Measurements from ENCODE around the gene PEX16.

The PEX16 gene

GRCh38 chr11:45948356-45948755, 30.7 kb upstream of the PEX16 start:
- H3K4me3 ChIP-seq (ENCODE audit: low read depth, low read length): no peak overlapping the region
- DNase-seq (ENCODE audit: low read depth): no peak
- no peak for TF ChIP-seq POLR2A (IDR thresholded peaks at IDR 0.05; ENCODE audit: extremely low read depth, insufficient read length)
- TF ChIP-seq, protein P1, sequence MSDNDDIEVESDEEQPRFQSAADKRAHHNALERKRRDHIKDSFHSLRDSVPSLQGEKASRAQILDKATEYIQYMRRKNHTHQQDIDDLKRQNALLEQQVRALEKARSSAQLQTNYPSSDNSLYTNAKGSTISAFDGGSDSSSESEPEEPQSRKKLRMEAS (IDR thresholded peaks at IDR 0.05; ENCODE audit: low read depth, low read length): no peak
- TF ChIP-seq, protein P2, sequence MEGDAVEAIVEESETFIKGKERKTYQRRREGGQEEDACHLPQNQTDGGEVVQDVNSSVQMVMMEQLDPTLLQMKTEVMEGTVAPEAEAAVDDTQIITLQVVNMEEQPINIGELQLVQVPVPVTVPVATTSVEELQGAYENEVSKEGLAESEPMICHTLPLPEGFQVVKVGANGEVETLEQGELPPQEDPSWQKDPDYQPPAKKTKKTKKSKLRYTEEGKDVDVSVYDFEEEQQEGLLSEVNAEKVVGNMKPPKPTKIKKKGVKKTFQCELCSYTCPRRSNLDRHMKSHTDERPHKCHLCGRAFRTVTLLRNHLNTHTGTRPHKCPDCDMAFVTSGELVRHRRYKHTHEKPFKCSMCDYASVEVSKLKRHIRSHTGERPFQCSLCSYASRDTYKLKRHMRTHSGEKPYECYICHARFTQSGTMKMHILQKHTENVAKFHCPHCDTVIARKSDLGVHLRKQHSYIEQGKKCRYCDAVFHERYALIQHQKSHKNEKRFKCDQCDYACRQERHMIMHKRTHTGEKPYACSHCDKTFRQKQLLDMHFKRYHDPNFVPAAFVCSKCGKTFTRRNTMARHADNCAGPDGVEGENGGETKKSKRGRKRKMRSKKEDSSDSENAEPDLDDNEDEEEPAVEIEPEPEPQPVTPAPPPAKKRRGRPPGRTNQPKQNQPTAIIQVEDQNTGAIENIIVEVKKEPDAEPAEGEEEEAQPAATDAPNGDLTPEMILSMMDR (IDR thresholded peaks at IDR 0.05; ENCODE audit: low read depth, low read length): no peak
- TF ChIP-seq MYC (IDR thresholded peaks at IDR 0.05; ENCODE audit: low read depth, low read length): no peak

GRCh38 chr11:45947885-45948284, 30.2 kb upstream of the PEX16 start:
- no peak overlapping the region for H3K4me3 ChIP-seq (ENCODE audit: low read depth, low read length)
- TF ChIP-seq, protein P1 (IDR thresholded peaks at IDR 0.05; ENCODE audit: low read depth, low read length): no peak
- TF ChIP-seq, protein P2 (IDR thresholded peaks at IDR 0.05; ENCODE audit: low read depth, low read length): no peak
- TF ChIP-seq POLR2A (IDR thresholded peaks at IDR 0.05; ENCODE audit: extremely low read depth, insufficient read length) (no peak), MYC (IDR thresholded peaks at IDR 0.05; ENCODE audit: low read depth, low read length) (no peak)

GRCh38 chr11:45945397-45945999, 27.8 kb upstream of the PEX16 start:
- TF ChIP-seq MYC (IDR thresholded peaks at IDR 0.05; ENCODE audit: low read depth, low read length) (no peak), POLR2A (IDR thresholded peaks at IDR 0.05; ENCODE audit: extremely low read depth, insufficient read length) (no peak)
- TF ChIP-seq, protein P1 (IDR thresholded peaks at IDR 0.05; ENCODE audit: low read depth, low read length): no peak
- TF ChIP-seq, protein P2 (IDR thresholded peaks at IDR 0.05; ENCODE audit: low read depth, low read length): no peak
- no peak for DNase-seq (ENCODE audit: low read depth)
- H3K4me3 ChIP-seq (ENCODE audit: low read depth, low read length): no peak overlapping the region

More at GRCh38 chr11:45947885-45948284, 30.2 kb upstream of the PEX16 start:
- DNase-seq (ENCODE audit: low read depth): no peak

GRCh38 chr11:45942381-45942780, 24.7 kb upstream of the PEX16 start:
- H3K4me3 ChIP-seq (ENCODE audit: low read depth, low read length): no peak overlapping the region
- DNase-seq (ENCODE audit: low read depth): no peak
- TF ChIP-seq, protein P1 (IDR thresholded peaks at IDR 0.05; ENCODE audit: low read depth, low read length): no peak
- TF ChIP-seq, protein P2 (IDR thresholded peaks at IDR 0.05; ENCODE audit: low read depth, low read length): no peak
- TF ChIP-seq MYC (IDR thresholded peaks at IDR 0.05; ENCODE audit: low read depth, low read length) (no peak), POLR2A (IDR thresholded peaks at IDR 0.05; ENCODE audit: extremely low read depth, insufficient read length) (no peak)

GRCh38 chr11:45941285-45941684, 23.6 kb upstream of the PEX16 start:
- TF ChIP-seq MYC (IDR thresholded peaks at IDR 0.05; ENCODE audit: low read depth, low read length): no peak
- TF ChIP-seq, protein P2 (IDR thresholded peaks at IDR 0.05; ENCODE audit: low read depth, low read length): no peak
- TF ChIP-seq, protein P1 (IDR thresholded peaks at IDR 0.05; ENCODE audit: low read depth, low read length): no peak
- no peak for TF ChIP-seq POLR2A (IDR thresholded peaks at IDR 0.05; ENCODE audit: extremely low read depth, insufficient read length)
- H3K4me3 ChIP-seq (ENCODE audit: low read depth, low read length): no peak overlapping the region
- no peak for DNase-seq (ENCODE audit: low read depth)
